Neuronal stem cell (in vitro differentiated cells): ENCODE measurements around the gene PPP2R2B.

Source experiments
- DNase-seq: peaks from one replicate; pipeline ENCODE4 v3.0.0-alpha.2; 2013; ENCODE audit warnings: low spot score
- H2AFZ ChIP-seq: one replicate; pipeline ENCODE4 v1.6.1; 2013; ENCODE audit warnings: mild to moderate bottlenecking, low read length, inconsistent platforms
- H2AK5ac ChIP-seq: 2 replicates; pipeline ENCODE4 v1.6.1; 2013; ENCODE audit warnings: low read depth, mild to moderate bottlenecking, inconsistent platforms, low read length, moderate library complexity, mixed read lengths
- H2BK120ac ChIP-seq: 2 replicates; pipeline ENCODE4 v1.6.1; 2013; ENCODE audit warnings: low read depth, mild to moderate bottlenecking, inconsistent platforms, low read length, moderate library complexity, mixed read lengths
- H2BK12ac ChIP-seq: one replicate; pipeline ENCODE4 v1.6.1; 2013; ENCODE audit warnings: low read length, inconsistent platforms
- H2BK15ac ChIP-seq: 2 replicates; pipeline ENCODE4 v1.6.1; 2013; ENCODE audit warnings: mild to moderate bottlenecking, low read length, inconsistent platforms, mixed read lengths
- H2BK5ac ChIP-seq: one replicate; pipeline ENCODE4 v1.6.1; 2013; ENCODE audit warnings: inconsistent platforms, mild to moderate bottlenecking, low read length, moderate library complexity
- H3K14ac ChIP-seq: one replicate; pipeline ENCODE4 v1.6.1; 2013; ENCODE audit warnings: low read length, inconsistent platforms
- H3K18ac ChIP-seq: 2 replicates; pipeline ENCODE4 v1.6.1; 2013; ENCODE audit warnings: low read length, inconsistent platforms
- H3K23ac ChIP-seq: 2 replicates; pipeline ENCODE4 v1.6.1; 2013; ENCODE audit warnings: low read depth, mild to moderate bottlenecking, mixed read lengths, low read length, inconsistent platforms; ENCODE audit not compliant: poor library complexity
- H3K27ac ChIP-seq: replicated peaks from 3 replicates; pipeline ENCODE4 v1.5.1; 2013; ENCODE audit warnings: low read length, inconsistent platforms
- H3K27me3 ChIP-seq, 3 experiments: 2 replicates each; pipeline ENCODE4 v1.6.1; 2013; ENCODE audit warnings: low read length in 3 of 3, mild to moderate bottlenecking in 2 of 3, inconsistent platforms in 1 of 3, low read depth in 1 of 3, mixed read lengths in 1 of 3, moderate library complexity in 1 of 3; ENCODE audit not compliant: control insufficient read depth in 3 of 3, insufficient read depth in 3 of 3
- H3K36me3 ChIP-seq, 2 donors: replicated peaks in 1 of 2; 2 replicates each; pipeline ENCODE4 v1.6.1; 2013; ENCODE audit warnings: low read length in 2 of 2; ENCODE audit not compliant: control insufficient read depth in 2 of 2, insufficient read depth in 2 of 2
- H3K4ac ChIP-seq: 2 replicates; pipeline ENCODE4 v1.6.1; 2013; ENCODE audit warnings: inconsistent platforms, mild to moderate bottlenecking, low read length, moderate library complexity
- H3K4me1 ChIP-seq, 2 donors: 1 replicate in 1 of 2; 2 replicates in 1 of 2; pipeline ENCODE4 v1.6.1; 2013; ENCODE audit warnings: low read length in 2 of 2, low read depth in 1 of 2; ENCODE audit not compliant: control insufficient read depth in 2 of 2, insufficient read depth in 1 of 2
- H3K4me2 ChIP-seq: one replicate; pipeline ENCODE4 v1.6.1; 2013; ENCODE audit warnings: mild to moderate bottlenecking, low read length, inconsistent platforms; ENCODE audit not compliant: insufficient read depth, poor library complexity, severe bottlenecking
- H3K4me3 ChIP-seq, 2 donors: 2 replicates each; pipeline ENCODE4 v1.5.1; 2013; ENCODE audit warnings: low read length in 2 of 2, mild to moderate bottlenecking in 2 of 2, inconsistent platforms in 1 of 2, moderate library complexity in 1 of 2
- H3K79me1 ChIP-seq: one replicate; pipeline ENCODE4 v1.6.1; 2013; ENCODE audit warnings: low read depth, mild to moderate bottlenecking, inconsistent platforms, low read length, moderate library complexity
- H3K9ac ChIP-seq: one replicate; pipeline ENCODE4 v1.6.1; 2013; ENCODE audit warnings: mild to moderate bottlenecking, low read depth, low read length, inconsistent platforms; ENCODE audit not compliant: poor library complexity
- H3K9me3 ChIP-seq, 2 donors: replicated peaks in 1 of 2; 2 replicates each; pipeline versions ENCODE3 to v1.6.1; 2013; ENCODE audit warnings: low read length in 2 of 2, mild to moderate bottlenecking in 2 of 2, inconsistent platforms in 1 of 2, low read depth in 1 of 2, mixed read lengths in 1 of 2, moderate library complexity in 1 of 2; ENCODE audit not compliant: control insufficient read depth in 2 of 2, insufficient read depth in 1 of 2
- H4K8ac ChIP-seq: one replicate; pipeline ENCODE4 v1.6.1; 2013; ENCODE audit warnings: low read depth, mild to moderate bottlenecking, inconsistent platforms, low read length, moderate library complexity
- H4K91ac ChIP-seq: one replicate; pipeline ENCODE4 v1.6.1; 2013; ENCODE audit warnings: low read length, low read depth, mild to moderate bottlenecking, inconsistent platforms; ENCODE audit not compliant: poor library complexity
- WGBS, 2 donors: extraction: QIAGEN DNeasy Blood & Tissue Kit; methylation state at CpG; one replicate each; pipeline ENCODE4 v1.1.7; 2013; ENCODE audit warnings: missing lambda C conversion rate in 2 of 2, mixed read lengths in 1 of 2; ENCODE audit not compliant: insufficient read length in 2 of 2, insufficient replicate concordance in 1 of 2; ENCODE audit errors: extremely low coverage in 2 of 2; 5-methylcytosine and 5-hydroxymethylcytosine counted together

The PPP2R2B gene

GRCh38 chr5:146919304-146919703 lies 40.7 kb upstream of the PPP2R2B start:
- Histone ChIP-seq H2BK120ac (no peak overlapping the region), H3K4me3 (no peak overlapping the region)

GRCh38 chr5:146917931-146918330 lies 39.4 kb upstream of the PPP2R2B start:
- H3K4me3 ChIP-seq = no peak overlapping the region
- H3K27ac ChIP-seq = no peak overlapping the region

More at GRCh38 chr5:146919304-146919703, 40.7 kb upstream of the PPP2R2B start:
- Histone ChIP-seq H2AFZ (no peak overlapping the region), H3K18ac (no peak overlapping the region), H3K27ac (no peak overlapping the region), H4K8ac (no peak overlapping the region), H3K4ac (no peak overlapping the region), H3K23ac (no peak overlapping the region), H3K36me3 (no peaks in the 10 kb centered on the region), H3K9me3 (no peaks in the 10 kb centered on the region), H3K4me2 (no peak overlapping the region), H3K4me1 (peaks cover 10 to 37% of the 10 kb centered on the region in 2 donors), H3K27me3 (no peaks in the 10 kb centered on the region), H2BK5ac (no peak overlapping the region), H2BK15ac (no peak overlapping the region), H3K79me1 (no peaks in the 10 kb centered on the region), H4K91ac (no peak overlapping the region), H2BK12ac (no peak overlapping the region), H3K9ac (no peak overlapping the region), H2AK5ac (no peak overlapping the region), H3K14ac (no peak overlapping the region)
- WGBS, 2 donors = no CpG with 5 or more reads among the region's 2 CpGs
- DNase-seq = peak; percentile 48

GRCh38 chr5:146912874-146913273 lies 34.3 kb upstream of the PPP2R2B start:
- Histone ChIP-seq H3K9ac (no peak overlapping the region), H2AK5ac (no peak overlapping the region), H3K36me3 (no peaks in the 10 kb centered on the region), H2BK15ac (no peak overlapping the region), H4K8ac (no peak overlapping the region), H3K4me3 (no peak overlapping the region), H3K79me1 (no peaks in the 10 kb centered on the region), H4K91ac (no peak overlapping the region), H2AFZ (no peak overlapping the region), H3K9me3 (no peaks in the 10 kb centered on the region), H2BK12ac (no peak overlapping the region), H3K4me1 (peaks cover 0 to 17% of the 10 kb centered on the region in 2 donors), H3K27me3 (no peaks in the 10 kb centered on the region), H2BK5ac (no peak overlapping the region), H3K18ac (no peak overlapping the region), H3K23ac (no peak overlapping the region), H3K27ac (no peak overlapping the region), H3K4ac (no peak overlapping the region), H3K4me2 (no peak overlapping the region), H3K14ac (no peak overlapping the region), H2BK120ac (no peak overlapping the region)
- DNase-seq = no peak
- WGBS, 2 donors = no CpG with 5 or more reads among the region's 3 CpGs

More at GRCh38 chr5:146917931-146918330, 39.4 kb upstream of the PPP2R2B start:
- Histone ChIP-seq H4K91ac (no peak overlapping the region), H3K18ac (no peak overlapping the region), H3K9ac (no peak overlapping the region), H2BK15ac (no peak overlapping the region), H2AK5ac (no peak overlapping the region), H2BK5ac (no peak overlapping the region), H3K23ac (no peak overlapping the region), H2AFZ (peak overlapping the region; percentile 2), H3K79me1 (no peaks in the 10 kb centered on the region), H3K4ac (no peak overlapping the region), H3K4me1 (peaks cover 10 to 37% of the 10 kb centered on the region in 2 donors), H3K4me2 (no peak overlapping the region), H3K9me3 (no peaks in the 10 kb centered on the region), H2BK120ac (no peak overlapping the region), H3K36me3 (no peaks in the 10 kb centered on the region), H3K14ac (no peak overlapping the region), H3K27me3 (no peaks in the 10 kb centered on the region), H4K8ac (no peak overlapping the region), H2BK12ac (no peak overlapping the region)
- DNase-seq = no peak
- WGBS, 2 donors = no CpG with 5 or more reads among the region's 1 CpG

GRCh38 chr5:146910239-146910638 lies 31.7 kb upstream of the PPP2R2B start:
- Histone ChIP-seq H3K4ac (no peak overlapping the region), H3K9me3 (no peaks in the 10 kb centered on the region), H3K27ac (no peak overlapping the region), H3K79me1 (no peaks in the 10 kb centered on the region), H2BK15ac (no peak overlapping the region), H3K36me3 (no peaks in the 10 kb centered on the region), H2BK12ac (no peak overlapping the region), H3K4me3 (no peak overlapping the region), H4K91ac (no peak overlapping the region), H2BK120ac (no peak overlapping the region), H3K4me2 (no peak overlapping the region), H3K9ac (no peak overlapping the region), H3K4me1 (peaks cover 0 to 8% of the 10 kb centered on the region in 2 donors), H2BK5ac (no peak overlapping the region), H3K18ac (no peak overlapping the region), H3K14ac (no peak overlapping the region), H2AFZ (no peak overlapping the region), H4K8ac (no peak overlapping the region), H3K27me3 (no peaks in the 10 kb centered on the region), H3K23ac (no peak overlapping the region), H2AK5ac (no peak overlapping the region)
- DNase-seq = no peak
